NCI-H774 (cell line): ENCODE results near the gene ATXN2L.
"Not testable (repeated sequence)": the region's sequence is repeated elsewhere in the genome, so short reads cannot be mapped to it uniquely, and the experiment has no call there.

ENCODE experiments used
- DNase-seq: peaks from one replicate; lab custom pipeline; 2025; lab: John Stamatoyannopoulos, UW

Gene ATXN2L

GRCh38 chr16:28837672-28838557, 15.1 kb downstream of the ATXN2L start:
- no peak for DNase-seq

- no peak for DNase-seq
Measured at GRCh38 chr16:28838558-28838918, 15.7 kb downstream of the ATXN2L start.

GRCh38 chr16:28839004-28839639, 16.3 kb downstream of the ATXN2L start:
- DNase-seq, result no peak

- no peak for DNase-seq
Measured at GRCh38 chr16:28839899-28840298, 17.1 kb downstream of the ATXN2L start.

GRCh38 chr16:28842696-28843095, 19.9 kb downstream of the ATXN2L start:
- DNase-seq, result no peak

- no peak for DNase-seq
Measured at GRCh38 chr16:28843766-28844165, 21.0 kb downstream of the ATXN2L start.

- DNase-seq, result no peak
Measured at GRCh38 chr16:28844226-28844885, 21.6 kb downstream of the ATXN2L start.

- DNase-seq, result no peak
Measured at GRCh38 chr16:28845293-28845692, 22.5 kb downstream of the ATXN2L start.

GRCh38 chr16:28845761-28846079, 22.9 kb downstream of the ATXN2L start:
- DNase-seq, result no peak

- peak; percentile 96 for DNase-seq
Measured at GRCh38 chr16:28846080-28846932, 23.5 kb downstream of the ATXN2L start, which contains the start of gene TUFM. TUFM (minus strand) TSS chr16:28846348; CDS start chr16:28846269, 79 bp downstream.

- DNase-seq, result no peak
Measured at GRCh38 chr16:28846933-28847273, 24.1 kb downstream of the ATXN2L start.

- DNase-seq, result no peak
Measured at GRCh38 chr16:28858421-28858820, 35.6 kb downstream of the ATXN2L start.

GRCh38 chr16:28859326-28859725, 36.5 kb downstream of the ATXN2L start:
- DNase-seq, result no peak

GRCh38 chr16:28863929-28864793, 41.4 kb downstream of the ATXN2L start:
- no peak for DNase-seq

GRCh38 chr16:28865001-28865688, 42.3 kb downstream of the ATXN2L start:
- DNase-seq, result no peak

- no peak for DNase-seq
Measured at GRCh38 chr16:28865722-28866453, 43.1 kb downstream of the ATXN2L start.

GRCh38 chr16:28866454-28866804, 43.6 kb downstream of the ATXN2L start:
- DNase-seq, result no peak

- DNase-seq, result no peak
Measured at GRCh38 chr16:28867241-28867640, 44.4 kb downstream of the ATXN2L start.

GRCh38 chr16:28867646-28868045, 44.8 kb downstream of the ATXN2L start:
- DNase-seq, result not testable (repeated sequence)

- DNase-seq, result no peak
Measured at GRCh38 chr16:28869201-28869600, 46.4 kb downstream of the ATXN2L start.
